Retinal pigment epithelial cell (primary cell): Measurements from ENCODE around the gene KCNJ14.
A peak's percentile ranks its signal among the peaks of the same experiment; 100 is the strongest.

Source experiments
- DNase-seq: peaks from one replicate; pipeline ENCODE4 v3.0.0-alpha.2; 2010; ENCODE audit warnings: low read depth
- H3K4me3 ChIP-seq: 2 replicates; pipeline ENCODE4 v1.5.1; 2011; ENCODE audit warnings: mild to moderate bottlenecking, low read length, control low read depth, moderate library complexity
- CTCF ChIP-seq: conservative IDR thresholded peaks from 2 replicates; pipeline ENCODE4 v1.5.1; 2011; ENCODE audit warnings: low read depth, low read length, control low read depth, inconsistent platforms

KCNJ14 gene

GRCh38 chr19:48501494-48502349, 46.3 kb downstream of the KCNJ14 start:
- DNase-seq: peak; percentile 36
- no peak for TF ChIP-seq CTCF
- peak overlapping the region; percentile 30 for H3K4me3 ChIP-seq

GRCh38 chr19:48502350-48503018, 47.1 kb downstream of the KCNJ14 start:
- H3K4me3 ChIP-seq: peak overlapping the region; percentile 20
- TF ChIP-seq CTCF: no peak
- DNase-seq: no peak

- TF ChIP-seq CTCF: peak; percentile 48
- no peak for DNase-seq
- no peak overlapping the region for H3K4me3 ChIP-seq
Observed at GRCh38 chr19:48506138-48506733, 50.9 kb downstream of the KCNJ14 start.

GRCh38 chr19:48507911-48508439, 52.6 kb downstream of the KCNJ14 start:
- no peak for DNase-seq

GRCh38 chr19:48508729-48509411, 53.5 kb downstream of the KCNJ14 start:
- TF ChIP-seq CTCF: no peak
- no peak for DNase-seq
- no peak overlapping the region for H3K4me3 ChIP-seq

More at GRCh38 chr19:48507911-48508439, 52.6 kb downstream of the KCNJ14 start:
- TF ChIP-seq CTCF: no peak
- no peak overlapping the region for H3K4me3 ChIP-seq

GRCh38 chr19:48509467-48510194, 54.3 kb downstream of the KCNJ14 start:
- TF ChIP-seq CTCF: no peak
- H3K4me3 ChIP-seq: no peak overlapping the region
- DNase-seq: no peak
